ENCODE results near the gene DCXR.

- TF ChIP-seq CTCF (IDR thresholded peaks at IDR 0.05): no peak
- TF ChIP-seq POLR2A (IDR thresholded peaks at IDR 0.05): no peak
- no peak for TF ChIP-seq EP300 (IDR thresholded peaks at IDR 0.05)
These were observed 41.6 kb upstream of the DCXR start for GRCh38 chr17:82079001-82079677.
